ENCODE results near the gene KCND3. TPM values are rescaled to one million over a fixed set of nuclear protein-coding genes. Genes with fewer than 3 reads are reported as not detected.

KCND3 gene
- total RNA-seq, 2 experiments from 2014 or later, result not detected

GRCh38 chr1:111795401-111795800 is 194.1 kb downstream of the KCND3 start:
- ATAC-seq (no peak), DNase-seq (no peak)
- intact Hi-C loops (cut with DNase I, micrococcal nuclease), result no loop called here
- POLR2A ChIA-PET, result interaction anchor here (0.5 kb wide), 1 partner anchor 185 kb away, joined by 3 read pairs; no protein-coding TSS in a partner anchor
- no peaks in the 10 kb centered on the region for H3K4me1 Mint-ChIP-seq
- no peaks in the 10 kb centered on the region for H3K36me3 Mint-ChIP-seq (ENCODE audit: low read depth)
- peaks cover 12% of the 10 kb centered on the region for H3K27me3 Mint-ChIP-seq
- no peak overlapping the region for H3K27ac Mint-ChIP-seq
- H3K4me3 Mint-ChIP-seq, result no peak overlapping the region
- CTCF ChIA-PET, result interaction anchor here (0.6 kb wide), 1 partner anchor 218 kb away, joined by 3 read pairs; no protein-coding TSS in a partner anchor
- no peaks in the 10 kb centered on the region for H3K9me3 Mint-ChIP-seq (ENCODE audit: low read depth)

- H3K36me3 Mint-ChIP-seq (ENCODE audit: low read depth), result no peaks in the 10 kb centered on the region
- H3K4me3 Mint-ChIP-seq, result no peak overlapping the region
- ATAC-seq, result no peak
- H3K27me3 Mint-ChIP-seq, result peaks cover 11% of the 10 kb centered on the region
- H3K9me3 Mint-ChIP-seq (ENCODE audit: low read depth), result no peaks in the 10 kb centered on the region
- ChIA-PET CTCF (no interaction called here), POLR2A (no interaction called here)
- no peak overlapping the region for H3K27ac Mint-ChIP-seq
- intact Hi-C loops (cut with DNase I, micrococcal nuclease), result no loop called here
- no peak for DNase-seq
- H3K4me1 Mint-ChIP-seq, result no peaks in the 10 kb centered on the region
Measured at GRCh38 chr1:111793923-111794322, 195.5 kb downstream of the KCND3 start.

- intact Hi-C loops (cut with DNase I, micrococcal nuclease), result no loop called here
- ATAC-seq (no peak), DNase-seq (no peak)
- Mint-ChIP-seq H3K27me3 (peaks cover 11% of the 10 kb centered on the region), H3K4me3 (no peak overlapping the region), H3K36me3 (ENCODE audit: low read depth) (no peaks in the 10 kb centered on the region), H3K9me3 (ENCODE audit: low read depth) (no peaks in the 10 kb centered on the region), H3K4me1 (no peaks in the 10 kb centered on the region), H3K27ac (no peak overlapping the region)
- ChIA-PET CTCF (interaction anchor here (0.8 kb wide), 1 partner anchor 22 kb away, joined by 4 read pairs; no protein-coding TSS in a partner anchor), POLR2A (no interaction called here)
Measured at GRCh38 chr1:111792249-111792648, 197.2 kb downstream of the KCND3 start.

GRCh38 chr1:111791776-111792175 is 197.7 kb downstream of the KCND3 start:
- intact Hi-C loops (cut with DNase I, micrococcal nuclease), result no loop called here
- Mint-ChIP-seq H3K4me3 (no peak overlapping the region), H3K27me3 (peaks cover 11% of the 10 kb centered on the region), H3K9me3 (ENCODE audit: low read depth) (no peaks in the 10 kb centered on the region), H3K36me3 (ENCODE audit: low read depth) (no peaks in the 10 kb centered on the region), H3K27ac (no peak overlapping the region), H3K4me1 (no peaks in the 10 kb centered on the region)
- ChIA-PET POLR2A (no interaction called here), CTCF (no interaction called here)
- no peak for DNase-seq
- no peak for ATAC-seq

- ChIA-PET CTCF (interaction anchor here (0.6 to 1.2 kb wide), 2 partner anchors 9 to 12 kb away, joined by 4 read pairs; no protein-coding TSS in a partner anchor), POLR2A (no interaction called here)
- H3K9me3 Mint-ChIP-seq (ENCODE audit: low read depth), result no peaks in the 10 kb centered on the region
- H3K27me3 Mint-ChIP-seq, result peaks cover 11% of the 10 kb centered on the region
- no peak overlapping the region for H3K27ac Mint-ChIP-seq
- ATAC-seq, result no peak
- no peaks in the 10 kb centered on the region for H3K4me1 Mint-ChIP-seq
- H3K36me3 Mint-ChIP-seq (ENCODE audit: low read depth), result no peaks in the 10 kb centered on the region
- no peak overlapping the region for H3K4me3 Mint-ChIP-seq
- DNase-seq, result no peak
- intact Hi-C loops (cut with DNase I, micrococcal nuclease), result no loop called here
Measured at GRCh38 chr1:111789666-111790316, 199.7 kb downstream of the KCND3 start.

- POLR2A ChIA-PET, result no interaction called here
- H3K27me3 Mint-ChIP-seq, result peaks cover 11% of the 10 kb centered on the region
- DNase-seq (no peak), ATAC-seq (no peak)
- CTCF ChIA-PET, result interaction anchor here (0.6 to 0.8 kb wide), 2 partner anchors 8 to 34 kb away, joined by 3 to 4 read pairs; no protein-coding TSS in a partner anchor
- H3K4me1 Mint-ChIP-seq, result no peaks in the 10 kb centered on the region
- no peak overlapping the region for H3K4me3 Mint-ChIP-seq
- H3K9me3 Mint-ChIP-seq (ENCODE audit: low read depth), result no peaks in the 10 kb centered on the region
- no peaks in the 10 kb centered on the region for H3K36me3 Mint-ChIP-seq (ENCODE audit: low read depth)
- intact Hi-C loops (cut with DNase I, micrococcal nuclease), result no loop called here
- no peak overlapping the region for H3K27ac Mint-ChIP-seq
Measured at GRCh38 chr1:111789142-111789541, 200.3 kb downstream of the KCND3 start.

GRCh38 chr1:111786669-111787207 is 202.7 kb downstream of the KCND3 start:
- no peak for DNase-seq
- intact Hi-C loops (cut with DNase I, micrococcal nuclease), result no loop called here
- no peak for ATAC-seq
- H3K27me3 Mint-ChIP-seq, result peaks cover 4% of the 10 kb centered on the region
- CTCF ChIA-PET, result interaction anchor here (0.9 to 1.5 kb wide), 2 partner anchors 17 to 236 kb away, joined by 3 to 4 read pairs; no protein-coding TSS in a partner anchor
- H3K36me3 Mint-ChIP-seq (ENCODE audit: low read depth), result no peaks in the 10 kb centered on the region
- H3K4me3 Mint-ChIP-seq, result no peak overlapping the region
- POLR2A ChIA-PET, result no interaction called here
- H3K4me1 Mint-ChIP-seq, result no peaks in the 10 kb centered on the region
- H3K9me3 Mint-ChIP-seq (ENCODE audit: low read depth), result no peaks in the 10 kb centered on the region
- no peak overlapping the region for H3K27ac Mint-ChIP-seq

GRCh38 chr1:111784273-111784901 is 205.1 kb downstream of the KCND3 start:
- Mint-ChIP-seq H3K4me1 (no peaks in the 10 kb centered on the region), H3K9me3 (ENCODE audit: low read depth) (no peaks in the 10 kb centered on the region), H3K36me3 (ENCODE audit: low read depth) (no peaks in the 10 kb centered on the region), H3K4me3 (no peak overlapping the region), H3K27me3 (no peaks in the 10 kb centered on the region), H3K27ac (no peak overlapping the region)
- DNase-seq (no peak), ATAC-seq (no peak)
- POLR2A ChIA-PET, result no interaction called here
- CTCF ChIA-PET, result interaction anchor here (0.7 kb wide), 1 partner anchor 15 kb away, joined by 3 read pairs; no protein-coding TSS in a partner anchor
- intact Hi-C loops (cut with DNase I, micrococcal nuclease), result no loop called here

- ATAC-seq (no peak), DNase-seq (no peak)
- H3K4me3 Mint-ChIP-seq, result no peak overlapping the region
- CTCF ChIA-PET, result no interaction called here
- H3K4me1 Mint-ChIP-seq, result no peaks in the 10 kb centered on the region
- intact Hi-C loops (cut with DNase I, micrococcal nuclease), result loop anchor here in 1 of 2 experiments (10.0 kb wide), 1 partner anchor 585 kb away; no protein-coding TSS in a partner anchor
- H3K27me3 Mint-ChIP-seq, result no peaks in the 10 kb centered on the region
- POLR2A ChIA-PET, result no interaction called here
- no peak overlapping the region for H3K27ac Mint-ChIP-seq
- no peaks in the 10 kb centered on the region for H3K36me3 Mint-ChIP-seq (ENCODE audit: low read depth)
- H3K9me3 Mint-ChIP-seq (ENCODE audit: low read depth), result no peaks in the 10 kb centered on the region
Measured at GRCh38 chr1:111779546-111779945, 209.9 kb downstream of the KCND3 start.

- Mint-ChIP-seq H3K4me3 (no peak overlapping the region), H3K9me3 (ENCODE audit: low read depth) (no peaks in the 10 kb centered on the region), H3K27me3 (no peaks in the 10 kb centered on the region), H3K36me3 (ENCODE audit: low read depth) (no peaks in the 10 kb centered on the region), H3K4me1 (no peaks in the 10 kb centered on the region), H3K27ac (no peak overlapping the region)
- ChIA-PET CTCF (interaction anchor here (0.6 to 1.6 kb wide), 2 partner anchors 12 to 243 kb away, joined by 4 read pairs; no protein-coding TSS in a partner anchor), POLR2A (no interaction called here)
- DNase-seq (no peak), ATAC-seq (no peak)
- intact Hi-C loops (cut with DNase I, micrococcal nuclease), result loop anchor here in 1 of 2 experiments (10.0 kb wide), 1 partner anchor 586 kb away; no protein-coding TSS in a partner anchor
Measured at GRCh38 chr1:111778541-111779051, 210.9 kb downstream of the KCND3 start.

- no peaks in the 10 kb centered on the region for H3K4me1 Mint-ChIP-seq
- CTCF ChIA-PET, result interaction anchor here (0.6 to 1.6 kb wide), 3 partner anchors 12 to 242 kb away, joined by 4 read pairs; no protein-coding TSS in a partner anchor
- H3K27me3 Mint-ChIP-seq, result no peaks in the 10 kb centered on the region
- POLR2A ChIA-PET, result no interaction called here
- no peak overlapping the region for H3K27ac Mint-ChIP-seq
- no peaks in the 10 kb centered on the region for H3K9me3 Mint-ChIP-seq (ENCODE audit: low read depth)
- H3K4me3 Mint-ChIP-seq, result no peak overlapping the region
- DNase-seq (no peak), ATAC-seq (no peak)
- intact Hi-C loops (cut with DNase I, micrococcal nuclease), result loop anchor here in 1 of 2 experiments (10.0 kb wide), 1 partner anchor 587 kb away; no protein-coding TSS in a partner anchor
- no peaks in the 10 kb centered on the region for H3K36me3 Mint-ChIP-seq (ENCODE audit: low read depth)
Measured at GRCh38 chr1:111778066-111778465, 211.4 kb downstream of the KCND3 start.
